CD4-positive, alpha-beta T cell treated with Interleukin-10 for 1 hour (primary cell): ENCODE data around the gene NR2F1.

Experiments
- DNase-seq: peaks from one replicate; pipeline ENCODE4 v3.0.0-alpha.2; 2020

The NR2F1 gene

GRCh38 chr5:93591323-93591945, 8.4 kb downstream of the NR2F1 start:
- no peak for DNase-seq

- no peak for DNase-seq
Observed at GRCh38 chr5:93592883-93593282, 9.9 kb downstream of the NR2F1 start.

- DNase-seq: no peak
Observed at GRCh38 chr5:93593476-93594131, 10.6 kb downstream of the NR2F1 start.

GRCh38 chr5:93594591-93595419, 11.8 kb downstream of the NR2F1 start:
- no peak for DNase-seq

- no peak for DNase-seq
Observed at GRCh38 chr5:93595420-93596147, 12.6 kb downstream of the NR2F1 start.

- no peak for DNase-seq
Observed at GRCh38 chr5:93596310-93596675, 13.3 kb downstream of the NR2F1 start.

- DNase-seq: no peak
Observed at GRCh38 chr5:93596676-93597490, 13.9 kb downstream of the NR2F1 start.

- DNase-seq: no peak
Observed at GRCh38 chr5:93598091-93599000, 15.3 kb downstream of the NR2F1 start.

- no peak for DNase-seq
Observed at GRCh38 chr5:93599001-93599379, 16.0 kb downstream of the NR2F1 start.

- no peak for DNase-seq
Observed at GRCh38 chr5:93599399-93600120, 16.5 kb downstream of the NR2F1 start.

GRCh38 chr5:93600409-93601070, 17.5 kb downstream of the NR2F1 start:
- DNase-seq: no peak

- no peak for DNase-seq
Observed at GRCh38 chr5:93601071-93601801, 18.2 kb downstream of the NR2F1 start.

- no peak for DNase-seq
Observed at GRCh38 chr5:93601802-93602155, 18.8 kb downstream of the NR2F1 start.

- DNase-seq: no peak
Observed at GRCh38 chr5:93602241-93603077, 19.4 kb downstream of the NR2F1 start.

GRCh38 chr5:93603078-93603792, 20.2 kb downstream of the NR2F1 start:
- DNase-seq: no peak

GRCh38 chr5:93603793-93604643, 21.0 kb downstream of the NR2F1 start:
- DNase-seq: no peak
